ENCODE data around the gene PBLD.
"Not testable (repeated sequence)": the region's sequence is repeated elsewhere in the genome, so short reads cannot be mapped to it uniquely, and the experiment has no call there.

PBLD gene

GRCh38 chr10:68330852-68331454 is 1.8 kb downstream of the PBLD start:
- peak; percentile 61 for DNase-seq

DNA sequence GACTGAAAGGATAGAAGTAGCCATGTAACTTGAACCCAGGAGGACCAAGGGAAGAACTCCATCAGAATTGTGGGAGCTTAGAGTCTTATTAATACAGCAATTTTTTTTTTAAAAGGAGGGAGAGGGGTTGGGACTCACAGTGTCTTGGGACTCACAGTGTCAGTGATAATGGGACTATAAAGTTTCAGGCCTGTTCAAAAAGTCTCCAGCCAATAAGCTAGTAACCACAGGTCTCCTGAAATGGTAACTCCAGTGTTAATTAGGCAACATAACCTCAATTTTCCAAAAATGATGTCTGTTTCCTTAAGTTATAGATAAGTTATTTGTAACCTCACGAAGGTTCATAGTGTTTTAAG is 3.2 kb downstream of the PBLD start:
- DNase-seq: no peak

- peak; percentile 24 for DNase-seq
Observed at GRCh38 chr10:68327889-68328786, 4.6 kb downstream of the PBLD start.

DNA sequence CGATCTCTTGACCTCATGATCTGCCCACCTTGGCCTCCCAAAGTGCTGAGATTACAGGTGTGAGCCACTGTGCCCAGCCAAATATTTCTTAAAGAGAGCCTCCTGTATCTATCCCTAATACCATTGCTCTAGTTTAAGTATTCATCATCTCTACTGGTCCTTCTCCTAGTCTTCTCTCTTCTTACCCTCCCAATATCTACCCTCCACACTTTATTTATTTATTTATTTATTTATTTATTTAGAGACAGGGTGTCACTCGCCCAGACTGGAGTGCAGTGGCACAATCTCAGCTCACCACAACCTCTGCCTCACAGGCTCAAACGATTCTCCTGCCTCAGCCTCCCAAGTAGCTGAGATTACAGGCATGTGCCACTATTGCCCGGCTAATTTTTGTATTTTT is 8.3 kb downstream of the PBLD start:
- DNase-seq: not testable (repeated sequence)

- DNase-seq: no peak
Observed at GRCh38 chr10:68318331-68319059, 14.2 kb downstream of the PBLD start.

DNA sequence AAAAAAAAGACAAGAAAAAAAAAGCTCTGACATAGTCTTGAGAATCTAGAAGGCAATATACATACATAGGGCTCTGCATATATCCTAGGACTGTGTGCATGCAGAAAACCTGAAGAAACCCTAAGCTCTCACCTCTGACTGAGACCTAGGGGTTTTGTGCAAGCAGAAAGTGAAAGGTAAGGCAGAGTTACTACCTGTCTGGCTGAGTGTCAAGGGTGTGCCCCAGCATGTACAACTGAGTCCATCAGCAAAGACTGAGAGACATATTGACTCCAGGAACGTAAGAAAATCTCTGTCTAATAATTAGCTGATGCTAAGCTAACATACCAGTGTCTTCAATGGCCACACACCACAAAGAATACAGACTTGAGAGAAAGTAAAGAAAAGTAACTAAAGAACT is 17.1 kb downstream of the PBLD start:
- DNase-seq: no peak

- not testable (repeated sequence) for DNase-seq
Observed at GRCh38 chr10:68314930-68315329, 17.8 kb downstream of the PBLD start.

DNA sequence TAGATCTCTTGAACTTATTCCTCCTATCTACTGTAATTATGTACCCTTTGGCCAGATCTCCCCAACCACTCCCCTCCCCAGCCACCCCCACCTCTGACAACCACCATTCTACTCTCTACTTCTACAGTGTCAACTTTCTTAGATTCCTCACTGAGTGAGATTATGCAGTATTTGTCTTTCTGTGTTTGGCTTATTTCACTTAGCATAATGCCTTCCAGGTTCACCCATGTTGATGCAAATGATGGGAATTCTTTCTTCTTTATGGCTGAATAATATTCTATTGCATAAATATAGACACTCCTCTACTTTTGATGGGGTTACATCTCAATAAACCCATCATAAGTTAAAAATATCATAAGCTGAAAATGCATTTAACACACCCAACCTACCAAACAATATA is 22.2 kb downstream of the PBLD start:
- DNase-seq: no peak

DNA sequence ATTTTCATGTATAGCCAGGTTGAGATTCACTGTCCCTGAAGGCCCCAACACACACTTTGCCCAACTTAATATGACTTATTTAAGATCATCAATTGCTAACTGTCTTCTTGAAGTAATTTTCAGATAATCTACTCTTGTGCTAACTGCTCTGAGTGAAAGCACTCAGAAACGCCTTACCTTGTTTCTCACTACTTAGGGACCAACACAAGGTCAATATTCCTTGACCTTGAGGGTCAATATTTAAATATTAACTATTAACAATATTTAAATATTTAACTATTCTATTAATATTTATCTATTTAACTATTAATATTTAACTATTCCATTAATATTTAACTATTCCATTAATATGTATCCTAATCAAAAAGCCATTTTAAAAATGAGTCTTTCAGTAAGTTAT is 26.9 kb downstream of the PBLD start:
- no peak for DNase-seq

- DNase-seq: no peak
Observed at GRCh38 chr10:68303849-68304412, 28.8 kb downstream of the PBLD start.

GRCh38 chr10:68302871-68303270 is 29.9 kb downstream of the PBLD start:
- DNase-seq: no peak

- no peak for DNase-seq
Observed at GRCh38 chr10:68302503-68302823, 30.3 kb downstream of the PBLD start.

- no peak for DNase-seq
Observed at GRCh38 chr10:68301790-68302502, 30.8 kb downstream of the PBLD start.

GRCh38 chr10:68301301-68301700 is 31.4 kb downstream of the PBLD start:
- no peak for DNase-seq

DNA sequence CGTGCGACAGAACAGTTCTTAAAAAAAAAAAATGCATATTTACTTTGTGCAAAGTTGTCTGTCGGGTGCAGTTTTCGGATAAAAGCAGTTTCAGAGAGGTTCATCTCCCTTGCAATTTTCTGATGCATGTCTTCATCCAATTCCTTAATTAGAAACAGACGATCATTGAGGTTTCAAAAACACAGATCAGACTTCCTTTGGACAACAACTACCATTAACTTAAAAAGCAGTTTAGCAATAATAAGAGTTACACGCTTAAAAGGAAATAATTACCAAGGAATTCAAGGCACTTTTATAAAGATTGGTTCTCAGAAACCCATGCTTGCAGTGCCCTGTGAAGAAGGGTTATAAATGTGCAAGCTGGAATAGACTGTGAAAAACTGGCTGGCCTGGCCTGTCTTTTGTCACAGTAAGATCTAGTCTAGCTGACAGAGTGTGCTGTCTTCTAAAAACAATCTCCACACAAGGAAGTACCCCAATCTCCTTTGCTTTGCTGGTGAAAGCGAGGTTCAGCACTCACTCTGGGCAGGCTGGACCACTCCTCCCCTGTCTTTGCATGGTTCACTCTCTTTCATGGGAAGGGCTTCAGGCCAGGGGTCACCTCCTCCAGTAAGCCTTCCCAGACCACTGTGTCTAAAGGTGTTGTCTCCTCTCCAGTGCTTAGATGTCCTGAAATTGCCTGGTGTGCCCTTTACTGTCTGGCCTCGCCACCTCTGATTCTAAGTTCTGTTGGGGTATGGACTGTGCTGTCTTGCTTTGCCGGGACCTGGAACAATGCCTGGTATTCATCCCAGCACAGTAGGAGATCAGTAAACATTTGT is 35.7 kb downstream of the PBLD start:
- no peak for DNase-seq

DNA sequence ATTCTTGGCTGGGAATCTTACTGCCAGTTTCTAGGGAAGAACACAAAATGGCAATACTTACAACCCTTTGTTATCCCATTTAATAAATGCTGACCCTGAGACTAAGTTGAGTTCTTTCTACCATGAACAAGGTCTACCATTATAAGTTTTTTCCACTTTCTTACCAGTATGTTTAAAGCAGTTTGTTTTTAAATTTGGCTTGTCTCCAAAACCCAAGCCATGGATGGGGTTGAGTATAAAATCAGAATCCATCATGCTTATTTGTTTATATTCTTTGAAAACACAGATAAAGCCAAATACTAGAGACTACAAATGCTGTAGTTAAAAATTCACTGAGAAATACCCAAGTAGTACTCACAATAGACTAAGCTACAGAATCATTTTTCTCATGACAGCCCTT is 42.0 kb downstream of the PBLD start:
- DNase-seq: no peak

DNA sequence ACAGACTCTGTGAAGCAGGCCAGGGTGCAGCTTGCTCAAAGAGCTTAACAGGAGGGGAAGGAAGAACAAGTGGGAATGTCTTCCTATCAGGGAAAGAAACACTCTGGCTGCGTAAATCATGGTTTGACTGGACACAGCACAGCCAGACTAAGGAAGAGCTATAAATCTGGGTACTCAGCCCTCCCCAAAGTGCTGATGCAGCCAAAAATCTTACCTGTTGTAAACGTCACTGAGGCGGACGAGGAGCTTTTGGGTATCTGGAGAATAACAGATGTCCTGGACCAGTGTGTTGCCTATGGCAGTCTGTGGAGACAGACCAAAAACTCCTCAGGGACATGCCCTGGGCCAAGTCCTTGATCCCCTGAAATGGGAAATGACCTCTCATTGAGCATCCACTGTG is 44.0 kb downstream of the PBLD start:
- no peak for DNase-seq

GRCh38 chr10:68284062-68285001 is 48.4 kb downstream of the PBLD start:
- DNase-seq: no peak

GRCh38 chr10:68280758-68281157 is 52.0 kb downstream of the PBLD start:
- no peak for DNase-seq

DNA sequence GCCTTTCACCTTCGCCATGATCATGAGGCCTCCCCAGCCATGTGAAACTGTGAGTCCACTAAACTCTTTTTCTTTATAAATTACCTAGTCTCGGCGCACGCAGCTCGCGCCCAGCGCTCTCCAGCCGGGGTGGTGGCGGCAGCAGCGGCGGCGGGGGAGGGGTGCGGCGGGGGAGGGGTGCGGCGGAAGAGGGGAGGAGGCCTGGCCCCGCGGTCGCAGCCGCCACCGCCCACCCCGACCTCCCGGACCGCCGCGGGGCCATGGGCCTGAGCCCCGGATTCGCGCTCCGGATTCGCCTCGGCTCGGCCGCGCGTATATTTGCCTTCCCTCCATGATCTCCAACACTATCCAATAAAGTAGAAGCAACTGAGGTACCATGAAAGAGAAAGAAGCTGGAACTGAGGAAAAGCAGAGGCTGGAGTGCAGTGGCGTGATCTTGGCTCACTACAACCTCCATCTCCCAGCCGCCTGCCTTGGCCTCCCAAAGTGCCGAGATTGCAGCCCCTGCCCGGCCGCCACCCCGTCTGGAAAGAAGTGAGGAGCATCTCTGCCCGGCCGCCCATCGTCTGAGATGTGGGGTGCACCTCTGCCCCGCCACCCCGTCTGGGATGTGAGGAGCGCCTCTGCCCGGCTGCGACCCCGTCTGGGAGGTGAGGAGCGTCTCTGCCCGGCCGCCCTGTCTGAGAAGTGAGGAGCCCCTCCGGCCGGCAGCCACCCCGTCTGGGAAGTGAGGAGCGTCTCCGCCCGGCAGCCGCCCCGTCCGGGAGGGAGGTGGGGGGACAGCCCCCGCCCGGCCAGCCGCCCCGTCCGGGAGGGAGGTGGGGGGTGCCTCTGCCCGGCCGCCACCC is 53.6 kb downstream of the PBLD start:
- not testable (repeated sequence) for DNase-seq

All from femur (tissue), 1 donor.